H9 (cell line): ENCODE measurements around the gene SPRED3. TPM values are rescaled to one million over a fixed set of nuclear protein-coding genes. Genes with fewer than 3 reads are reported as not detected.

Experiments used
- DNase-seq: peaks from one replicate; pipeline ENCODE4 v3.0.0-alpha.2; 2017
- H2AFZ ChIP-seq: one replicate; pipeline ENCODE4 v1.6.1; 2013; ENCODE audit warnings: mild to moderate bottlenecking, low read length, control low read depth, moderate library complexity
- H2AK5ac ChIP-seq: 2 replicates; pipeline ENCODE4 v1.6.1; 2013; ENCODE audit warnings: low read length, control low read depth, mixed read lengths; ENCODE audit not compliant: insufficient read length
- H2BK120ac ChIP-seq: one replicate; pipeline ENCODE4 v1.6.1; 2013; ENCODE audit warnings: low read depth, mild to moderate bottlenecking, low read length, control low read depth, inconsistent platforms; ENCODE audit not compliant: poor library complexity, severe bottlenecking
- H2BK12ac ChIP-seq: 2 replicates; pipeline ENCODE4 v1.6.1; 2013; ENCODE audit warnings: low read length, control low read depth, mixed read lengths, low read depth; ENCODE audit not compliant: insufficient read length
- H2BK15ac ChIP-seq: 2 replicates; pipeline ENCODE4 v1.6.1; 2013; ENCODE audit warnings: low read depth, low read length, control low read depth
- H2BK20ac ChIP-seq: one replicate; pipeline ENCODE4 v1.6.1; 2013; ENCODE audit warnings: low read depth, mild to moderate bottlenecking, low read length, control low read depth, inconsistent platforms; ENCODE audit not compliant: poor library complexity, severe bottlenecking
- H2BK5ac ChIP-seq: 2 replicates; pipeline ENCODE4 v1.6.1; 2013; ENCODE audit warnings: low read length, control low read depth, mixed read lengths; ENCODE audit not compliant: insufficient read length
- H3K14ac ChIP-seq: 2 replicates; pipeline ENCODE4 v1.6.1; 2013; ENCODE audit warnings: low read length, control low read depth; ENCODE audit not compliant: insufficient read depth
- H3K18ac ChIP-seq: 2 replicates; pipeline ENCODE4 v1.6.1; 2013; ENCODE audit warnings: low read depth, mild to moderate bottlenecking, mixed read lengths, low read length, control low read depth; ENCODE audit not compliant: insufficient read length
- H3K23ac ChIP-seq: 2 replicates; pipeline ENCODE4 v1.6.1; 2013; ENCODE audit warnings: low read length, control low read depth, mixed read lengths, low read depth; ENCODE audit not compliant: insufficient read length
- H3K23me2 ChIP-seq: 2 replicates; pipeline ENCODE4 v1.6.1; 2013; ENCODE audit warnings: low read depth, mild to moderate bottlenecking, mixed read lengths, low read length, control low read depth; ENCODE audit not compliant: insufficient read length, poor library complexity, severe bottlenecking
- H3K27ac ChIP-seq: 2 replicates; pipeline ENCODE4 v1.5.1; 2013; ENCODE audit warnings: low read length, control low read depth, mixed read lengths, low read depth; ENCODE audit not compliant: insufficient read length
- H3K27me3 ChIP-seq: 2 replicates; pipeline ENCODE4 v1.6.1; 2013; ENCODE audit warnings: low read length, control low read depth, inconsistent platforms; ENCODE audit not compliant: insufficient read depth
- H3K4ac ChIP-seq: 2 replicates; pipeline ENCODE4 v1.6.1; 2013; ENCODE audit warnings: low read depth, mild to moderate bottlenecking, control low read depth, inconsistent platforms, low read length, moderate library complexity
- H3K4me1 ChIP-seq: 2 replicates; pipeline ENCODE4 v1.6.1; 2013; ENCODE audit warnings: low read length, control low read depth, inconsistent platforms; ENCODE audit not compliant: insufficient read depth
- H3K4me2 ChIP-seq: 2 replicates; pipeline ENCODE4 v1.6.1; 2013; ENCODE audit warnings: low read length, control low read depth, mixed read lengths; ENCODE audit not compliant: insufficient read length, insufficient read depth
- H3K56ac ChIP-seq: 2 replicates; pipeline ENCODE4 v1.6.1; 2013; ENCODE audit warnings: low read depth, mild to moderate bottlenecking, mixed read lengths, low read length, control low read depth; ENCODE audit not compliant: insufficient read length
- H3K79me1 ChIP-seq: 2 replicates; pipeline ENCODE4 v1.6.1; 2013; ENCODE audit warnings: low read depth, mild to moderate bottlenecking, moderate library complexity, low read length, control low read depth, inconsistent platforms; ENCODE audit not compliant: insufficient read depth, poor library complexity, severe bottlenecking
- H3K79me2 ChIP-seq: 2 replicates; pipeline ENCODE4 v1.6.1; 2013; ENCODE audit warnings: low read length, control low read depth, inconsistent platforms; ENCODE audit not compliant: insufficient read depth
- H3K9ac ChIP-seq: 2 replicates; pipeline ENCODE4 v1.6.1; 2013; ENCODE audit warnings: low read length, control low read depth, mixed read lengths; ENCODE audit not compliant: insufficient read length; ENCODE audit errors: extremely low read depth
- H3K9me3 ChIP-seq: one replicate; pipeline ENCODE4 v1.6.1; 2013; ENCODE audit warnings: low read depth, low read length, inconsistent platforms; ENCODE audit not compliant: control insufficient read depth
- H3T11ph ChIP-seq: one replicate; pipeline ENCODE4 v1.6.1; 2013; ENCODE audit warnings: mild to moderate bottlenecking, low read length, control low read depth, inconsistent platforms
- H4K20me1 ChIP-seq: one replicate; pipeline ENCODE4 v1.6.1; 2013; ENCODE audit not compliant: control insufficient read depth, insufficient read length, insufficient read depth
- H4K5ac ChIP-seq: 2 replicates; pipeline ENCODE4 v1.6.1; 2013; ENCODE audit warnings: low read depth, mild to moderate bottlenecking, mixed read lengths, low read length, control low read depth; ENCODE audit not compliant: insufficient read length
- H4K8ac ChIP-seq: replicated peaks from 2 replicates; pipeline ENCODE4 v1.6.1; 2013; ENCODE audit warnings: low read length, control low read depth, mixed read lengths, low read depth; ENCODE audit not compliant: insufficient read length
- H4K91ac ChIP-seq: 2 replicates; pipeline ENCODE4 v1.6.1; 2013; ENCODE audit warnings: low read depth, mild to moderate bottlenecking, moderate library complexity, mixed read lengths, low read length, control low read depth; ENCODE audit not compliant: insufficient read length
- H3K27ac Mint-ChIP-seq, 3 experiments: 2 replicates in 2 of 3; 3 replicates in 1 of 3; pipeline ENCODE4 v1.8.0; 2020 to 2021; ENCODE audit warnings: mixed read lengths in 3 of 3, mild to moderate bottlenecking in 1 of 3, moderate library complexity in 1 of 3
- H3K27me3 Mint-ChIP-seq: 2 replicates; pipeline ENCODE4 v1.8.0; 2021; ENCODE audit warnings: low read depth, mild to moderate bottlenecking, moderate library complexity, mixed read lengths
- H3K36me3 Mint-ChIP-seq, 3 experiments: 2 replicates in 2 of 3; 3 replicates in 1 of 3; pipeline ENCODE4 v1.8.0; 2020 to 2021; ENCODE audit warnings: low read depth in 3 of 3, mixed read lengths in 3 of 3; ENCODE audit not compliant: insufficient read depth in 1 of 3
- H3K4me1 Mint-ChIP-seq, 2 experiments: 2 replicates each; pipeline ENCODE4 v1.8.0; 2020; ENCODE audit warnings: mixed read lengths in 2 of 2
- H3K4me3 Mint-ChIP-seq, 2 experiments: 2 replicates in 1 of 2; 3 replicates in 1 of 2; pipeline ENCODE4 v1.8.0; 2020 to 2021; ENCODE audit warnings: mild to moderate bottlenecking in 2 of 2, mixed read lengths in 2 of 2, moderate library complexity in 1 of 2
- H3K9me3 Mint-ChIP-seq, 2 experiments: 2 replicates in 1 of 2; 3 replicates in 1 of 2; pipeline ENCODE4 v1.8.0; 2020; ENCODE audit warnings: mild to moderate bottlenecking in 2 of 2, mixed read lengths in 2 of 2, moderate library complexity in 1 of 2
- CTCF ChIP-seq: fragments of 200-600 bp; sonication (generic); conservative IDR thresholded peaks from 3 replicates; pipeline ENCODE4 v1.8.0; 2021; ENCODE audit warnings: antibody characterized with exemption, mild to moderate bottlenecking
- WGBS: extraction: QIAGEN DNeasy Blood & Tissue Kit; methylation state at CpG from one replicate; pipeline ENCODE4 v1.1.7; 2013; ENCODE audit warnings: missing lambda C conversion rate, low lambda C conversion rate, mixed read lengths; ENCODE audit not compliant: insufficient read length; ENCODE audit errors: extremely low coverage; 5-methylcytosine and 5-hydroxymethylcytosine counted together
- total RNA-seq: library from RNA; stranded (reverse); gene quantifications from 2 replicates; pipeline ENCODE4 v1.2.1, GENCODE V29; 2021

Gene SPRED3
- total RNA-seq, 1 experiment from 2014 or later: 16.4 TPM

GRCh38 chr19:38417544-38418506 lies 29.3 kb downstream of the SPRED3 start:
- WGBS: no CpG with 5 or more reads among the region's 49 CpGs
- no peak overlapping the region for H2BK15ac ChIP-seq

More at GRCh38 chr19:38417544-38418506, 29.3 kb downstream of the SPRED3 start:
- H2BK5ac ChIP-seq: no peak overlapping the region
- no peaks in the 10 kb centered on the region for H4K20me1 ChIP-seq
- H2AFZ ChIP-seq: no peak overlapping the region
- H3K4me3 Mint-ChIP-seq: peak overlapping the region; percentile 84
- H3T11ph ChIP-seq: no peak overlapping the region
- no peak overlapping the region for H4K5ac ChIP-seq
- peak overlapping the region; percentile 45 for H3K4me2 ChIP-seq
- H3K9ac ChIP-seq: no peak overlapping the region
- H3K23me2 ChIP-seq: peaks cover 14% of the 10 kb centered on the region
- peaks cover 29% of the 10 kb centered on the region for H3K27me3 Mint-ChIP-seq
- H3K36me3 Mint-ChIP-seq: no peaks in the 10 kb centered on the region
- peak; percentile 30; the same call in 1 of the 3 replicates for TF ChIP-seq CTCF
- H2AK5ac ChIP-seq: no peak overlapping the region
- no peaks in the 10 kb centered on the region for H3K9me3 ChIP-seq
- H2BK120ac ChIP-seq: no peak overlapping the region
- H3K79me1 ChIP-seq: no peaks in the 10 kb centered on the region
- H3K27ac Mint-ChIP-seq: peak overlapping the region; percentile 15 to 95 (median 59); a peak in 5 of 7 replicates
- H3K56ac ChIP-seq: no peak overlapping the region
- peak; percentile 94 for DNase-seq
- H3K18ac ChIP-seq: peak overlapping the region; percentile 8
- H2BK20ac ChIP-seq: no peak overlapping the region
- no peaks in the 10 kb centered on the region for H3K9me3 Mint-ChIP-seq
- H3K27me3 ChIP-seq: no peaks in the 10 kb centered on the region
- peaks cover 12 to 13% of the 10 kb centered on the region in 2 experiments for H3K4me1 Mint-ChIP-seq
- no peaks in the 10 kb centered on the region for H3K4me1 ChIP-seq
- no peak overlapping the region for H3K23ac ChIP-seq
- H3K14ac ChIP-seq: 0 out of 2 replicates have a peak overlapping the region, but pooled peaks have one; percentile 10
- H3K79me2 ChIP-seq: no peaks in the 10 kb centered on the region
- H3K4ac ChIP-seq: no peak overlapping the region
- H4K91ac ChIP-seq: no peak overlapping the region
- H3K27ac ChIP-seq: no peak overlapping the region
- H2BK12ac ChIP-seq: no peak overlapping the region
- no peak overlapping the region for H4K8ac ChIP-seq
